Bone marrow (tissue), 2 donors: ENCODE measurements around the gene BLVRB.
A peak's percentile ranks its signal among the peaks of the same experiment; 100 is the strongest.
"Not testable (repeated sequence)": the region's sequence is repeated elsewhere in the genome, so short reads cannot be mapped to it uniquely, and the experiment has no call there.

Experiments used
- DNase-seq, 2 donors: peaks; one replicate each; lab custom pipeline; 2025; lab: John Stamatoyannopoulos, UW

The BLVRB gene

GRCh38 chr19:40486017-40486416, 20.5 kb upstream of the BLVRB start:
- DNase-seq: no peak

- DNase-seq: not testable (repeated sequence)
Measured at GRCh38 chr19:40475878-40476644, 10.5 kb upstream of the BLVRB start.

- no peak for DNase-seq
Measured at GRCh38 chr19:40474737-40475136, 9.2 kb upstream of the BLVRB start.

GRCh38 chr19:40472516-40472915, 7.0 kb upstream of the BLVRB start:
- DNase-seq: no peak

GRCh38 chr19:40471111-40471510, 5.6 kb upstream of the BLVRB start:
- no peak for DNase-seq

GRCh38 chr19:40469011-40469410, 3.5 kb upstream of the BLVRB start:
- DNase-seq: no peak

GRCh38 chr19:40466985-40467734, 1.6 kb upstream of the BLVRB start, which contains the start of gene SPTBN4:
TSS of gene SPTBN4 (plus strand) at chr19:40467001. CDS start at chr19:40472622, 5,621 bp downstream.
- no peak for DNase-seq

- DNase-seq: no peak
Measured at GRCh38 chr19:40466219-40466984, 857 bp upstream of the BLVRB start.

- no peak for DNase-seq
Measured at GRCh38 chr19:40465025-40465556, 454 bp downstream of the BLVRB start.

GRCh38 chr19:40464059-40465024, 1.2 kb downstream of the BLVRB start:
- peak; percentile 42 to 77 for DNase-seq

GRCh38 chr19:40463587-40464037, 1.9 kb downstream of the BLVRB start:
- not testable (repeated sequence) for DNase-seq

- DNase-seq: peak in 1 of 2 donors; percentile 4
Measured at GRCh38 chr19:40461669-40462221, 3.8 kb downstream of the BLVRB start.

- no peak for DNase-seq
Measured at GRCh38 chr19:40460185-40460584, 5.4 kb downstream of the BLVRB start.

GRCh38 chr19:40458597-40458974, 7.0 kb downstream of the BLVRB start:
- DNase-seq: no peak

GRCh38 chr19:40457953-40458596, 7.5 kb downstream of the BLVRB start:
- DNase-seq: no peak

- no peak for DNase-seq
Measured at GRCh38 chr19:40457048-40457447, 8.5 kb downstream of the BLVRB start.

GRCh38 chr19:40453943-40454342, 11.6 kb downstream of the BLVRB start:
- DNase-seq: not testable (repeated sequence)

GRCh38 chr19:40453151-40453735, 12.3 kb downstream of the BLVRB start:
- no peak for DNase-seq

GRCh38 chr19:40452016-40452415, 13.5 kb downstream of the BLVRB start:
- DNase-seq: no peak

- DNase-seq: no peak
Measured at GRCh38 chr19:40450664-40451063, 14.9 kb downstream of the BLVRB start.
